Right ventricle myocardium inferior (tissue), 1 donor: ENCODE measurements around the gene MDFIC. TPM values are rescaled to one million over a fixed set of nuclear protein-coding genes. Genes with fewer than 3 reads are reported as not detected.

Source experiments
- ATAC-seq: fragments of 200-7000 bp; cut with Tn5 transposase; one replicate; pipeline ENCODE4 v1.9.1; 2020; ENCODE audit warnings: mild to moderate bottlenecking, moderate library complexity
- DNase-seq: peaks from one replicate; pipeline ENCODE4 v3.0.0; 2021; ENCODE audit errors: missing footprints
- intact Hi-C: fragments of 100-400 bp; cut with DNase I; formaldehyde crosslinking; loops from one replicate; pipeline ENCODE4 v1.11.0; 2022
- total RNA-seq: library from RNA; stranded (reverse); fragmentation: NEBNext Ultra II Directional; extraction: Animal tissue kit (Norgen Biotek cat#: 25700); gene quantifications from one replicate; pipeline ENCODE4 v1.2.1, GENCODE V29; 2021
- donor health status: DM: no; HTN: yes; CAD: no; lungs with severe emphysema.

Gene MDFIC
- total RNA-seq, 1 donor from 2014 or later: 18.3 TPM

- peak; percentile 69 for ATAC-seq
- intact Hi-C loops: no loop called here
- peak; percentile 45 for DNase-seq
Measured at GRCh38 chr7:115009736-115010440, 88.0 kb downstream of the MDFIC start.

- intact Hi-C loops: no loop called here
- no peak for DNase-seq
- ATAC-seq: no peak
Measured at GRCh38 chr7:115010441-115010820, 88.5 kb downstream of the MDFIC start.

GRCh38 chr7:115013886-115014285, 92.0 kb downstream of the MDFIC start:
- ATAC-seq (no peak), DNase-seq (no peak)
- intact Hi-C loops: no loop called here

- DNase-seq: no peak
- ATAC-seq: no peak
- intact Hi-C loops: no loop called here
Measured at GRCh38 chr7:115014794-115015193, 92.9 kb downstream of the MDFIC start.

GRCh38 chr7:115015619-115016018, 93.7 kb downstream of the MDFIC start:
- intact Hi-C loops: no loop called here
- no peak for DNase-seq
- no peak for ATAC-seq

GRCh38 chr7:115019882-115020605, 98.2 kb downstream of the MDFIC start:
- DNase-seq (no peak), ATAC-seq (no peak)
- intact Hi-C loops: no loop called here

GRCh38 chr7:115023219-115023618, 101.3 kb downstream of the MDFIC start:
- intact Hi-C loops: no loop called here
- DNase-seq: no peak
- ATAC-seq: no peak

GRCh38 chr7:115024276-115024675, 102.4 kb downstream of the MDFIC start:
- intact Hi-C loops: no loop called here
- no peak for ATAC-seq
- DNase-seq: no peak

- no peak for DNase-seq
- ATAC-seq: no peak
Measured at GRCh38 chr7:115032715-115033703, 111.1 kb downstream of the MDFIC start.

GRCh38 chr7:115033917-115034459, 112.1 kb downstream of the MDFIC start:
- ATAC-seq: no peak
- intact Hi-C loops: no loop called here
- no peak for DNase-seq

More at GRCh38 chr7:115032715-115033703, 111.1 kb downstream of the MDFIC start:
- intact Hi-C loops: no loop called here

- ATAC-seq (no peak), DNase-seq (no peak)
- intact Hi-C loops: no loop called here
Measured at GRCh38 chr7:115034515-115034914, 112.6 kb downstream of the MDFIC start.

GRCh38 chr7:115037128-115037802, 115.4 kb downstream of the MDFIC start:
- ATAC-seq: no peak
- no peak for DNase-seq
- intact Hi-C loops: no loop called here

- intact Hi-C loops: no loop called here
- ATAC-seq (no peak), DNase-seq (no peak)
Measured at GRCh38 chr7:115038158-115038557, 116.3 kb downstream of the MDFIC start.

GRCh38 chr7:115040057-115040456, 118.2 kb downstream of the MDFIC start:
- DNase-seq: no peak
- ATAC-seq: no peak
- intact Hi-C loops: no loop called here

GRCh38 chr7:115040495-115040894, 118.6 kb downstream of the MDFIC start:
- intact Hi-C loops: no loop called here
- no peak for DNase-seq
- no peak for ATAC-seq

GRCh38 chr7:115042596-115042995, 120.7 kb downstream of the MDFIC start:
- intact Hi-C loops: no loop called here
- no peak for DNase-seq
- no peak for ATAC-seq

GRCh38 chr7:115043605-115044004, 121.7 kb downstream of the MDFIC start:
- no peak for ATAC-seq

GRCh38 chr7:115044224-115044623, 122.3 kb downstream of the MDFIC start:
- no peak for ATAC-seq
- no peak for DNase-seq
- intact Hi-C loops: no loop called here

More at GRCh38 chr7:115043605-115044004, 121.7 kb downstream of the MDFIC start:
- DNase-seq: no peak
- intact Hi-C loops: no loop called here
